Measurements from ENCODE around the gene SCAMP1.

Gene SCAMP1

DNA sequence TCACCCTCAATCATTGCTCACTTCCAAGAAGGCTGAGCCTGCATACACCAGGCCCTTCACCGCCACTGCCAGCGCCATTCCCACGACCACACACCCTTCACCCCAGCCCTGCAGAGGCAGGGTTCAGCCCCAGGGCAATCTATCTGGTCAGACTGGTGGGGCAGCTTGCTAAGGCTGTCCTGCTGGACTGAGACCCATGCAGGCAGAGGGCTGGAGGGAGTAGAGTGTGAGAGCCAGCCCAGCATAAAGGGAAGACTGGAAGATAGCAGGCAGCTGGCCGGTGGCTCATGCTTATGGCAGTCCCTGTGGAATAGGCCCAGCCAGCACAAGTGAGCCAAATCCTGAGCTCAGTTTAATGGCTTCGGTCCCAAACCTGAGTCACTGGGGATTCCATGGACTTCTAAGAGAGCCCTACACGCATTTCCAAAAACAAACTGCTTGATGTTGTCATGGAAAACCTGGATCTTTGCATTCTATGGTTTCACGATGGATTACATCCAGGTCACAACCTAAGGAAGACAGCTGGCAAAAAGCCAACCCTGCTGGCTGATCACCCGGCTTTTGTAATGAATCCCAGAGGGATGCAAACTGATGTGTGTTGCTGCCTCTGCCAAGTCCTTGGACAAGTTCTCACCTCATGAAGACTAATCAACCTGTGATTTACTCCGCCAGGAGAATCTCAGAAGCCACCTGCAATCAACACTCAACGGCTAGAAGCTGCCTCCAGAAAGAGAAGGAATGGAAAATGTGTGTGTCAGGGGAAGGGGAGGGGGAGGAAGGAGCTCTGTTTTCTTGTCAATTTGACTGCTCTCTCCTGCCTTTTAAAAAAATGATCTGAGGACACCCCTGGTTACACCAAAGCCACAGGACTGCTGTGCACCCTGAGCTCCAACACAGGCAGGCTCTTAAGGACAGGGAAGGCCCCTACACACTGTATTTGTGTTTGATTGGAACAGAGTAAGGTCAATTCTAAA, 144.6 kb downstream of the SCAMP1 start:
- no peaks in the 10 kb centered on the region for H3K9me3 Mint-ChIP-seq (ENCODE audit: low read depth)
- no peak overlapping the region for H3K27ac Mint-ChIP-seq
- H3K27me3 Mint-ChIP-seq: peaks cover 42% of the 10 kb centered on the region
- peaks cover 10% of the 10 kb centered on the region for H3K4me1 Mint-ChIP-seq (ENCODE audit: low read depth)
- H3K4me3 Mint-ChIP-seq: no peak overlapping the region
- H3K36me3 Mint-ChIP-seq: no peaks in the 10 kb centered on the region

DNA sequence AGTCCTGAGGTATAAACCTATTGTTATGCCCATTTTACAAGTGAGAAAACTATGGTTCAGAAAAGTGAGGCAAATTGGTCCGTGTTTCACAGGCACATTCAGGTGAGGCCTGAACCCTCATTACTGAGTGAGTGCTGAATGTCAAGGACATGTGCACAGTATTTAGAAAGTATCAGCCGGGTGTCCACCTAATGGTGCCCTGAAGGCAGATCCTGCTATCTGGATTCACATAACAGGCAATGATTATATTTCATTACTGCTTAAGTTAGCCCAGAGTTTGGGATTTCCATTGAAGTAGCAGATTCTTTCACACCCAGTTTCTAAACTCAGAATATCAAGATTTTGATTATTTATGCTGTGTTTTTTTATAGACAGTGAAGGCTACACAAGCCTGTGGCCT, 145.4 kb downstream of the SCAMP1 start:
- H3K4me1 Mint-ChIP-seq (ENCODE audit: low read depth): peaks cover 11% of the 10 kb centered on the region
- no peaks in the 10 kb centered on the region for H3K9me3 Mint-ChIP-seq (ENCODE audit: low read depth)
- H3K4me3 Mint-ChIP-seq: no peak overlapping the region
- H3K27ac Mint-ChIP-seq: no peak overlapping the region
- no peaks in the 10 kb centered on the region for H3K36me3 Mint-ChIP-seq
- peaks cover 42% of the 10 kb centered on the region for H3K27me3 Mint-ChIP-seq

DNA sequence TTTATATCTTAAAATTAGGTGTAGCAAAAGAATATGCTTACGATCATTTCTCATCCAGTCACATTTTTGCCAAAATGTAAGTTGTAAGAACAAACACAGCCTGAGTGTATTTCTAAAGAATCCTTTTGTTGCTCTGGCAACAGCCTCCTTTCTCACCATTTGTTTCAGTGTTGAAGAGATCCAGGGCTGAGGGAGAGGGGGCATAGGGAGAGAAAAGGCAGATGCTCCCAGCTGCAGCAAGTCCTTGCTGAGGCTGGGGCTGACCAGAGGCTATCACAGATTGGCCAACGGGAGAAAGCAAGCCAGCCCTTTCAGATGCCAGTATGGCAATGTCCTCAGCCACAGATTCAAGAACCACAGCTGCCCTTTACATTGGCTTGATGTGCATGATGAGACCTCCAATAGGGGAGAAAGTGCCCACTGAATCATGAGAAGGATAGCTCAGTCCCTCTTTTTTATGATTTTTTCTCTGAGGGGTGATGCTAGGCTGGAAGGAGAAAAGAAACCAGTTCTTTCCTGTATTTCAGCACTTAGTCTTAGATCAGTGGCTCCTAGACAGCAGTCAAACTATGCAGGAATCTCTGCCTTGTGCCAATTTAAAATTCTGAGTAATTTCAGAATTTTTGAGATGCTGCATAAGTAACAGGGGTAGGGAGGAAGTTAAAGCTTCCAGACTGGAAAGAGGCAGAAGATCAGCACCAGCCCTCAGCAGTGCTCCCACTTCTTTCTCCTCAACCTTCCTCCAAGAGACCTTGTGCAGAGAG, 146.0 kb downstream of the SCAMP1 start:
- H3K4me1 Mint-ChIP-seq (ENCODE audit: low read depth): peaks cover 11% of the 10 kb centered on the region
- no peaks in the 10 kb centered on the region for H3K9me3 Mint-ChIP-seq (ENCODE audit: low read depth)
- H3K4me3 Mint-ChIP-seq: no peak overlapping the region
- H3K27ac Mint-ChIP-seq: no peak overlapping the region
- H3K27me3 Mint-ChIP-seq: peaks cover 39% of the 10 kb centered on the region
- H3K36me3 Mint-ChIP-seq: no peaks in the 10 kb centered on the region

DNA sequence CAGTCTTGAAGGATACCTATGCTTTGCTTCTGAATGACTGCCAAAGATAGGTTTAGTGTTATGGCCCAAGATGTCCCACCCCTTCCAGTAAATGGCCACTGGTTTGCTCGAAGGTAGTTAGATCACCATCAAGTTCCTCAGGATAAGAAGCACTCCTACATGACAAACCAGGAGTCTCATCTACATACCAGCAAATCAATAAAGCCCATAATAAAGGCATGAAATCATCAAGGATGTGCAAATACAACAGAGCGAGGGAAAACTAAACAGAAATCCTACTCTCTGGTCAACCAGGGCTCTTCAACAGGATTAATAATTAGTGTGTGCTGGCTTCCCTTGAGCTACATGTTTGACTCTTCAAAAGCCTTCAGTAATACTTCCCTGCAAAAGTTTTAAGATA, 147.1 kb downstream of the SCAMP1 start:
- H3K4me1 Mint-ChIP-seq (ENCODE audit: low read depth): peaks cover 11% of the 10 kb centered on the region
- H3K27me3 Mint-ChIP-seq: peaks cover 31% of the 10 kb centered on the region
- no peaks in the 10 kb centered on the region for H3K36me3 Mint-ChIP-seq
- H3K4me3 Mint-ChIP-seq: no peak overlapping the region
- no peaks in the 10 kb centered on the region for H3K9me3 Mint-ChIP-seq (ENCODE audit: low read depth)
- no peak overlapping the region for H3K27ac Mint-ChIP-seq

DNA sequence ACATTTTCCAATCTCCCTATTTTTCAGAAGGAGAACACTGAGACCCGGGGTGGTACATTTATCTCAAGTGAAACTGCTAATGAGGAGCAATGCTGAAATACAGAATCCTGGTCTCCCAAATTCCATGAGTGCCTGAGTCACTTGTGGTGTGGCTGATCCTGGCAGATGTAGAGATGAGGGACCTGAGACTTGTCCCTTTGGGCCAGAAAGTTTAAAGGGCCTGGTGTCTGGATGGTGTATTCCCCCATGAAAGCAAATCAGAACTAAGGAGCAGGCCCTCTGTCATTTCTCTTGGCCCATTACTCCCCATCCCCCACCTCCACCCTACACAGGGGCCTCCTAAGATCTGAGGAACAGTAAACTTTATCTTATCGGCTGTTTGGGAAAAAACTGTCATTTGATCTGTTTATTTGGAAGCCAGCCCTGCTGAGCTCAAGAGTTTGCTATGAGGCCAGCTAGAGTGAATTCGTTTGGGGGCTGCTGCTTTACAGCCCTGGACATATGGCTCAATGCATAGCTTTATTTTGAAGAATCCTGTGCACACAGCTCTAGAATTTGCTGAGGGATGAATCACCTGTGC, 147.9 kb downstream of the SCAMP1 start:
- Mint-ChIP-seq H3K36me3 (no peaks in the 10 kb centered on the region), H3K27ac (no peak overlapping the region), H3K27me3 (peaks cover 29% of the 10 kb centered on the region), H3K4me1 (ENCODE audit: low read depth) (peaks cover 11% of the 10 kb centered on the region), H3K4me3 (no peak overlapping the region), H3K9me3 (ENCODE audit: low read depth) (no peaks in the 10 kb centered on the region)

DNA sequence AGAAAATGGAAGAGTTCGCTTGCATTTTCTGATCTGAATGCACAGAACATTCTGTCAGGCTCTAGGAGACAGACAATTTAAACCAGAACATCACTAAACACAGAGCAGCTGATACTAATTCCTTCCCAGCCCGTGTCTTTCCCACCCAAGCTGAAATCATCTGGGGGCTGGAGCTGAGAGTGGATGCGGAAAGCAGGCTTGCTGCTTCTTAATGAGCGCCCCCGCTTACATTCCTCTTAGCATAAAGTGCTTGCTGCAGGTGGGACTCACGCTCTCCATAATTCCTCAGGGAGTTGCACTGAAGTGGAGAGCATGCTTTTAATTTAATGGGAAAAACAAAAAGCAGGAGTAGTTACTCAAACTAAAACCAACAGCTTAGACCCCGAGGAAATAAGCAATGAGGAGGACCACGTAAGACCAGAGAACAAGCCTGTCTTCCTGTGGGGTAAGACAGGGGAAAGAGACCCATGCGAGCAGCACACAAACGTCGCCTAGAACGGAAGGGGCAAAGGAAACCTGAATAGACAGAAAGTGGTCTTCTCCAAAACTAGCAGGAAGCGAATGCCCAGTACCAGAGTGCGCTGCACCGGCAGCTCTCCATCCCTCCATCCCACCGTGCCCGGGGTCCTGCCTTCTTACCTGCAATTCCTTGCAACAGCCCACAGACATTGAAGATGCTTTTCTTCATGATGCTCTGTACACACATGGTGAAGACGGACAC, 148.9 kb downstream of the SCAMP1 start:
- H3K27me3 Mint-ChIP-seq: peaks cover 30% of the 10 kb centered on the region
- H3K9me3 Mint-ChIP-seq (ENCODE audit: low read depth): no peaks in the 10 kb centered on the region
- H3K27ac Mint-ChIP-seq: no peak overlapping the region
- no peaks in the 10 kb centered on the region for H3K36me3 Mint-ChIP-seq
- peak overlapping the region; percentile 88 for H3K4me3 Mint-ChIP-seq
- peaks cover 11% of the 10 kb centered on the region for H3K4me1 Mint-ChIP-seq (ENCODE audit: low read depth)

DNA sequence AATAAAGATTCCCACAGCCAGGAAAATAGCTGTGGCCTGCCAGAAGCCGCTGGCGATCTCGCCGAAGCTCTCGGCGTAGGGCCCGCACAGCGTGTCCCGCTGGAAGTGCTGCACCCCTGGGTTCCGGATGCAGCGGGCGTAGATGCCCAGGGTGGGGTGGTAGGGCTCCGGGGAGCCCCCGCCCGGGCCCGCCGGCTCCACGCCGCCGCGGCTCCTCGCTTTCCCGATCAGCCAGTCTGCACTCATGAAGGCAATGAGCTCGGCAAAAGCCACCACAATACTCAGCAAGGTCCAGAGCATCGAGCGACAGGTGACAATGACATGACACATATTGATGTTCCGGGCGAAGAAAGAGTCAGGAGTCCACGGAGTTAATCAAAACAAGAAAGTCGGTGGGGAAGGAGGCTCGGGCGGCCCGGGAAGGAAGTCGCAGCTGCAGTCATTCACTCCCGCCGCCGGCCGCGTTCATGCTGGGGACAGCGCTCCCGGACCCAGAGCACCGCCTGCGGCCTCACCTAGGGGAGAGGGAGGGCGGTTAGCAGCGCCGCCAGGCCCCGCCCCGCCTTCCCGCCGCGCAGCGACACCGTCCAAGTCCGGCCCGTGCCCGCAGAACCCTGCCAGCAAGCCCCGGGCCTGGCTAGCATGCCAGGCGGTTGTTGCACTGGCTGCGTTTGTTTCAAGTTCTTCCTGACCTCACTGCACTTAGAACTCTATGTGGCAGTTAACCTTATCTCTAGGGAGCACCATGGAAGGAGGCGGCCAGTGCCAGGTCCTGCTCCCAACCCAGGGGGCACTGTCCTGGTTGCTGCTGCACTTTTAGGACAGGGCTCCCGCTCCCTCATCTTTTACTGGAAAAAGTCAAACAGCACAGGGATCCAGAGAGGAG, 149.7 kb downstream of the SCAMP1 start:
- H3K27ac Mint-ChIP-seq: no peak overlapping the region
- peaks cover 30% of the 10 kb centered on the region for H3K27me3 Mint-ChIP-seq
- H3K36me3 Mint-ChIP-seq: no peaks in the 10 kb centered on the region
- H3K4me1 Mint-ChIP-seq (ENCODE audit: low read depth): peaks cover 11% of the 10 kb centered on the region
- no peaks in the 10 kb centered on the region for H3K9me3 Mint-ChIP-seq (ENCODE audit: low read depth)
- peak overlapping the region; percentile 88 for H3K4me3 Mint-ChIP-seq

DNA sequence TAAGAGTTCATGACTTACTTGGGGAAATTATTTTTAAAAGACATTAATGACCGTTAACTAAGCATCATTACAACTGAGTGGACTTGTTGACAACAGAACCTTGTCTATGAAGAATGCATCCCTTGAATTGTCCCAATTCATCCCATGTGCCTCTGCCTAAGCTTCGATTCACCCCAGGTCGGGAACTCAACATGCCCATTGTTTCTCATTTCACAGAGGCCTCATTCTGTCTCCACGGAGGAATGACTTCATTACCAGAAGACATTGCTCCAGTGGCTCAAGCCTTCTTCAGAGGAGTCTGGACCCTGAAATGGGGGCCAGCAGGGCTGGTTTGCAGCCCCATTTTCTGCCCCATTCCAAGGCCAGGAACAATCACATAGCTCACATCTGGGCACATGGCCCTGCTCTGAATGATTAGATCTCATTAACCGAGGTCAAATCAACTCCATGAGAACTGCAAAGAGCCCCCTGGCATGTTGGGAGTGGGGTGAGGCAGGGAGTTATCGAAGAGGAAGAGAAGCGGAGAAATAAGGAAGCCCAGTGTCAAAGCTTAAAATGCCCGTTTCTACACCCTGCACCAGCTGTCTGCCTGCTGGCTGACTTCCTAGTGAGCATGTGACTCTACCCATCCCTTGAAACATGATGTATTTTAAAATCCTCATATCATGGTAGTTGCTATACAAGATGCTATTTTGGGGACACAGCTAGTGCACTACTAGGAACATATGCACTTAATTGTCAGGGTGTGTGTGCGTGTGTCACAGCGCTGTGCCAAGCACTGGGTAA, 150.9 kb downstream of the SCAMP1 start:
- Mint-ChIP-seq H3K27ac (no peak overlapping the region), H3K4me1 (ENCODE audit: low read depth) (peaks cover 11% of the 10 kb centered on the region), H3K9me3 (ENCODE audit: low read depth) (no peaks in the 10 kb centered on the region), H3K27me3 (peaks cover 32% of the 10 kb centered on the region), H3K4me3 (no peak overlapping the region), H3K36me3 (no peaks in the 10 kb centered on the region)

DNA sequence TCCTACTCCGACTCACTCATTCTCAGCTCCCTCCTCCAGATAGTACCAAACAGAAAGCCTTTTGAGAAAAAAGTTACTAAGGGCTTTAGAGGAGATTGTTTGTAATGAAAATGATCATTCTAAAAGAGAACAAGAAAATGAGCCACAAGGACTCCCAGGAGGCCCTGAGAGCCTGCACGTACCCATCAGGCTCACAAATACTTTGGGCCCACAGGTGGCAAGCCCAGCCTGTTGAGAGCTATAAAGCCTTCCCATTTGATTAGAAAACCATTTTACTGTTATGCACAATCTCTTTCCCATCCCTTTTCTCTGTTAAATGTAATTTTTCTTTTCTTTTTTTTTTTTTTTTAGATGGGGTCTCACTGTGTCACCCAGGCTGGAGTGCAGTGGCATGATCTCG, 152.0 kb downstream of the SCAMP1 start:
- H3K36me3 Mint-ChIP-seq: no peaks in the 10 kb centered on the region
- no peaks in the 10 kb centered on the region for H3K9me3 Mint-ChIP-seq (ENCODE audit: low read depth)
- H3K4me1 Mint-ChIP-seq (ENCODE audit: low read depth): peaks cover 11% of the 10 kb centered on the region
- peaks cover 32% of the 10 kb centered on the region for H3K27me3 Mint-ChIP-seq
- H3K4me3 Mint-ChIP-seq: no peak overlapping the region
- no peak overlapping the region for H3K27ac Mint-ChIP-seq

DNA sequence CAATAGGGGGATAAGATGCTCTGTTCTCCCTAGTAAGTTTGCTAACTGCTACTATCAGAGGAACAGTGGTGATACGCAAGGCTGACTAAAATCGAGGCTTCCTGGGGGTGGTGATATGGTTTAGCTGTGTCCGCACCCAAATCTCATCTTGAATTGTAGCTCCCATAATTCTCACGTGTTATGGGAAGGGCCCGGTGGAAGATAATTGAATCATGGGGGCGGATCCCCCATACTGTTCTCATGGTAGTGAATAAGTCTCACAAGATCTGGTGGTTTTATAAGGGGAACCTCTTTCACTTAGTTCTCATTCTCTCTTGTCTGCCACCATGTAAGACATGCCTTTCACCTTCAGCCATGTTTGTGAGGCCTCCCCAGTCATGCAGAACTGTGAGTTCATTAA, 153.0 kb downstream of the SCAMP1 start:
- Mint-ChIP-seq H3K27ac (no peak overlapping the region), H3K36me3 (no peaks in the 10 kb centered on the region), H3K4me3 (no peak overlapping the region), H3K9me3 (ENCODE audit: low read depth) (no peaks in the 10 kb centered on the region), H3K4me1 (ENCODE audit: low read depth) (peaks cover 11% of the 10 kb centered on the region), H3K27me3 (peaks cover 26% of the 10 kb centered on the region)

DNA sequence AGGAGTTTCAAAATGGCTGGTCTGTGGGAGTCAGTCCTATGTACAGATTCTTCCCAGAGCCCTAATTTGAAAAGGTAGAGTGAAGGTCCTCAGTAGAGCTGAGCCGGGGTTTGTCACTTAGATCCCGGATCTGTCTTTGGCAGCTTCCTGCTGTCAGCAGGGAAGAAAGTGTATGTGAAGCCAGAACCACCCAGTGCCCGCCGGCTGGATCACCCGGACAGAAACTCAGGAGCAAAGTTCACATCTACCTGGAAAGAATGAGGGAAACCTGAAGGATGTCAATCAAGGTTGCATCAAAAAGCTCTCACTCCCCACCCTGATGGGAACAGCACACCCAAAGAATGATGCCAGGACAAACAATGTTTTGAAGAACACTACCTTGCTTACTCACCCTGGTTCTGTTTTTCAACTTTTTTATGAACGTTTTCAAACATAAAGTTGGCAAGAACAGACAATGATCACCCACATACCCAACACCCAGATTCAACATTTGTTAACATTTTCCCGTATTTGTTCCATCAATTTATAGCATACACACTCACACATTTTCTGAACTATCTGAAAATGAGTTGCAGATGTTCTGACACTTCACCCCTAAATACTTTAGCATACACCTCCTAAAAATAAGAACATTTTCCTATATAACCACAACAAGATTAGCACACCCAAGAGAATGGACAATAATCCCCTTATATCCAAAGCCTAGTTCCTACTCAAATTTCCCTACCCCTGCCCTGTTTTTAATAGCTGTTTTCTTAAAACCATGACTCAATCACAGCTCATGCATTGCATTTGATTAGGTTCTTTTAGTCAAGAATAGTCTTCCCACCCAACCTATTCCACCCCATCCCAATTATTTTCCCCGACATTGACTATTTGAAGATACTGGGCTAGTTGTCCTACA, 154.3 kb downstream of the SCAMP1 start:
- peaks cover 20% of the 10 kb centered on the region for H3K27me3 Mint-ChIP-seq
- no peaks in the 10 kb centered on the region for H3K9me3 Mint-ChIP-seq (ENCODE audit: low read depth)
- H3K27ac Mint-ChIP-seq: no peak overlapping the region
- peaks cover 1% of the 10 kb centered on the region for H3K4me1 Mint-ChIP-seq (ENCODE audit: low read depth)
- H3K36me3 Mint-ChIP-seq: no peaks in the 10 kb centered on the region
- no peak overlapping the region for H3K4me3 Mint-ChIP-seq

DNA sequence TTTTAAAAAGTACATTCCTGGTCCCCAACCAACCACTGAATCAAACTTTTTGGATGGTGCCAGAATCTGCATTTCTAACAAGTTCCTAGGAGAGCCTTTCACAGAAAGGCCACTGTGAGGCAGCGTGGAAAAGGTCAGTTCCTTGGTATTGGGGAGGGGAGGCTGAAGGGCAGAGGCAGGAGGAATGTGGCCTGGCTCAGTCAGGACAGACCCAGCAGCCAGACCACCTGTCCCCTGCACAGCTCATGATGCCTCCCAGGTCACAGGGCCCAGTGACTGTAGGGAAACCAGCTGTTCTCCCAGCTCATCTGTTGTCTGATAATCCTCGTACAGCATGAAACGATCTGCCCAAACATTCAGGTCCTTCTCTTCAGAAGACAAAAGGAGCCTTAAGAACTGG, 155.3 kb downstream of the SCAMP1 start:
- H3K4me1 Mint-ChIP-seq (ENCODE audit: low read depth): no peaks in the 10 kb centered on the region
- no peak overlapping the region for H3K4me3 Mint-ChIP-seq
- peaks cover 25% of the 10 kb centered on the region for H3K27me3 Mint-ChIP-seq
- H3K27ac Mint-ChIP-seq: no peak overlapping the region
- H3K36me3 Mint-ChIP-seq: no peaks in the 10 kb centered on the region
- no peaks in the 10 kb centered on the region for H3K9me3 Mint-ChIP-seq (ENCODE audit: low read depth)
